Smooth muscle cell (in vitro differentiated cells): ENCODE data around the gene GK. TPM values are rescaled to one million over a fixed set of nuclear protein-coding genes. Genes with fewer than 3 reads are reported as not detected.

Source experiments
- DNase-seq: peaks from one replicate; lab custom pipeline; 2025; ENCODE audit not compliant: unreplicated experiment; lab: John Stamatoyannopoulos, UW
- H2AFZ ChIP-seq: fragments of 200-600 bp; sonication (generic); 2 replicates; pipeline ENCODE4 v1.6.0; 2016; ENCODE audit warnings: antibody characterized with exemption, low read depth, mild to moderate bottlenecking
- H3F3A ChIP-seq: fragments of 200-600 bp; sonication (generic); 2 replicates; pipeline ENCODE4 v1.6.0; 2017; ENCODE audit warnings: antibody characterized with exemption, low read depth
- H3K27ac ChIP-seq: fragments of 200-600 bp; sonication (generic); 2 replicates; pipeline ENCODE4 v1.5.1; 2016; ENCODE audit warnings: low read depth, mild to moderate bottlenecking
- H3K27me3 ChIP-seq: fragments of 200-600 bp; sonication (generic); 2 replicates; pipeline ENCODE4 v1.6.1; 2016; ENCODE audit warnings: low read depth, mild to moderate bottlenecking
- H3K36me3 ChIP-seq: fragments of 200-600 bp; sonication (generic); 2 replicates; pipeline ENCODE4 v1.5.1; 2016; ENCODE audit warnings: low read depth
- H3K4me1 ChIP-seq: fragments of 200-600 bp; sonication (generic); 2 replicates; pipeline ENCODE4 v1.5.1; 2016; ENCODE audit warnings: low read depth
- H3K4me2 ChIP-seq: fragments of 200-600 bp; sonication (generic); 2 replicates; pipeline ENCODE4 v1.6.0; 2016; ENCODE audit warnings: mild to moderate bottlenecking
- H3K4me3 ChIP-seq: fragments of 200-600 bp; sonication (generic); 2 replicates; pipeline ENCODE4 v1.5.1; 2016; ENCODE audit warnings: mild to moderate bottlenecking
- H3K79me2 ChIP-seq: fragments of 200-600 bp; sonication (generic); 2 replicates; pipeline ENCODE4 v1.6.0; 2016; ENCODE audit warnings: low read depth, mild to moderate bottlenecking
- H3K9ac ChIP-seq: fragments of 200-600 bp; sonication (generic); 2 replicates; pipeline ENCODE4 v1.6.0; 2016; ENCODE audit warnings: low read depth
- H3K9me3 ChIP-seq: fragments of 200-600 bp; sonication (generic); replicated peaks from 2 replicates; pipeline ENCODE4 v1.5.1; 2016; ENCODE audit warnings: low read depth
- H4K20me1 ChIP-seq: fragments of 200-600 bp; sonication (generic); 2 replicates; pipeline ENCODE4 v1.6.0; 2016; ENCODE audit warnings: low read depth
- WGBS: methylation state at CpG from one replicate; pipeline ENCODE4 v1.1.7; 2016; ENCODE audit warnings: low lambda C conversion rate; 5-methylcytosine and 5-hydroxymethylcytosine counted together
- polyA plus RNA-seq: library from polyadenylated mRNA; unstranded; fragments of >200 nt; fragmentation: Nextera tagmentation; extraction: Ambion mirVana; gene quantifications from 2 replicates; pipeline ENCODE4 v1.2.1, GENCODE V29; 2016
- total RNA-seq: library from RNA; depleted of rRNA; stranded (reverse); fragments of >200 nt; gene quantifications from 2 replicates; pipeline ENCODE4 v1.2.3, GENCODE V29; 2014
- TF ChIP-seq, protein P1 (sequence below): fragments of 200-600 bp; sonication (generic); IDR thresholded peaks from 2 replicates; pipeline ENCODE4 v1.5.1; 2017; ENCODE audit warnings: borderline replicate concordance, mild to moderate bottlenecking, antibody characterized with exemption; ENCODE audit not compliant: insufficient read depth, poor library complexity, severe bottlenecking

The GK gene
- total and polyA plus RNA-seq, 2 experiments from 2014 or later: 4.5 to 5.8 TPM

DNA sequence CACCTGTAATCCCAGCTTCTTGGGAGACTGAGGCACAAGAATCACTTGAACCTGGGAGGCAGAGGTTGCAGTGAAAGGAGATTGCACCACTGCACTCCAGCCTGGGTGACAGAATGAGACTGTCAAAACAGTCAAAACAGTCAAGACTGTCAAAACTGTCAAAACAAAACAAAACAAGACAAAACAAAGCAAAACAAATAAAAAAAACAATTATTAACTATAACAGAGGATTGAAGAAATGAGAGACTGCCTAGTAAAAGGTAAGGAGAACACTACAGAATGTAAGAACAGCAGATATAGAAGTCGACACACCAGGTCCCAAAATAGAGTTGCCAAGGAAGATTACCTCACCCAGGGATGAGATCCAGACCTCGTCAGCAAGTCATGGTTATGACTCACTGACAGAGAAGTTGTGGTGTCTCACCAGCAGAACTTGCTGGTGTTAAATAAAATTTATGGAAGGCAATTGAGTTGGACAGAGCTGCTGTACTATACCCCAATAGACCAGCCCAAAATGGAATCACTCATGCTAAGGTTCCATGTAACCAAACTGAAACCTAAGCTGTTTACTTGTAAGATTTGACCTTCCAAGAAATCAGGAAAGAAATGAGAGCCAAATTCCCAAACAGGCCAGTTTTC, 32.1 kb upstream of the GK start:
- Histone ChIP-seq H3K27me3 (no peaks in the 10 kb centered on the region), H3K4me3 (no peak overlapping the region), H3K4me1 (no peaks in the 10 kb centered on the region), H3K9ac (peak overlapping the region; percentile 43), H4K20me1 (no peaks in the 10 kb centered on the region), H2AFZ (no peak overlapping the region), H3K27ac (peak overlapping the region; percentile 88), H3K4me2 (peak overlapping the region; percentile 17), H3K9me3 (no peaks in the 10 kb centered on the region), H3F3A (no peaks in the 10 kb centered on the region), H3K36me3 (no peaks in the 10 kb centered on the region), H3K79me2 (no peaks in the 10 kb centered on the region)
- 32% methylated on average over 2 of the region's 2 CpGs for WGBS
- no peak for DNase-seq
- TF ChIP-seq, protein P1, sequence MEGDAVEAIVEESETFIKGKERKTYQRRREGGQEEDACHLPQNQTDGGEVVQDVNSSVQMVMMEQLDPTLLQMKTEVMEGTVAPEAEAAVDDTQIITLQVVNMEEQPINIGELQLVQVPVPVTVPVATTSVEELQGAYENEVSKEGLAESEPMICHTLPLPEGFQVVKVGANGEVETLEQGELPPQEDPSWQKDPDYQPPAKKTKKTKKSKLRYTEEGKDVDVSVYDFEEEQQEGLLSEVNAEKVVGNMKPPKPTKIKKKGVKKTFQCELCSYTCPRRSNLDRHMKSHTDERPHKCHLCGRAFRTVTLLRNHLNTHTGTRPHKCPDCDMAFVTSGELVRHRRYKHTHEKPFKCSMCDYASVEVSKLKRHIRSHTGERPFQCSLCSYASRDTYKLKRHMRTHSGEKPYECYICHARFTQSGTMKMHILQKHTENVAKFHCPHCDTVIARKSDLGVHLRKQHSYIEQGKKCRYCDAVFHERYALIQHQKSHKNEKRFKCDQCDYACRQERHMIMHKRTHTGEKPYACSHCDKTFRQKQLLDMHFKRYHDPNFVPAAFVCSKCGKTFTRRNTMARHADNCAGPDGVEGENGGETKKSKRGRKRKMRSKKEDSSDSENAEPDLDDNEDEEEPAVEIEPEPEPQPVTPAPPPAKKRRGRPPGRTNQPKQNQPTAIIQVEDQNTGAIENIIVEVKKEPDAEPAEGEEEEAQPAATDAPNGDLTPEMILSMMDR: no peak

DNA sequence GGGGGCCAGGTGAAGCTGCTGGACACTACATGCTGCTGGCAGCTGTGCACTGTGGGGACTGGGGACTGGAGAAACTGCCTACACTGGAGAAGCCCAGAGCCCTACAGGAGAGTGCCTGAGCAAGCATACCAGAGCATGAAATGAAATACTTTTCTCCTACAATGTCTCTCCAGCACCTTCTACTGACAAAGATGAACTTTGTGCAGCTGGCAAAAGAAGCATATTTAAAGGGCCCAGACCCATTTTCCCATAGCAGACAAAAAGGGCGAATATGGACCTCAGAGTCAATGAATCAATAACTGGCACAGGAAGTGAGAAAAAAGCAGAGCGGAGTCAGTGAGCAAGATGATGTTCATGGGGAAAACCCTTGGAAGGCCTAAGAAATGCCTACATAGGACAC, 30.9 kb upstream of the GK start:
- H4K20me1 ChIP-seq: no peaks in the 10 kb centered on the region
- H3K4me2 ChIP-seq: no peak overlapping the region
- DNase-seq: no peak
- no peaks in the 10 kb centered on the region for H3K36me3 ChIP-seq
- WGBS: 93% methylated on average over 2 of the region's 2 CpGs
- no peak overlapping the region for H3K4me3 ChIP-seq
- H3K27me3 ChIP-seq: no peaks in the 10 kb centered on the region
- no peaks in the 10 kb centered on the region for H3K4me1 ChIP-seq
- no peaks in the 10 kb centered on the region for H3F3A ChIP-seq
- no peak overlapping the region for H3K27ac ChIP-seq
- TF ChIP-seq, protein P1: no peak
- no peaks in the 10 kb centered on the region for H3K9me3 ChIP-seq
- no peak overlapping the region for H2AFZ ChIP-seq
- H3K79me2 ChIP-seq: no peaks in the 10 kb centered on the region
- H3K9ac ChIP-seq: no peak overlapping the region

DNA sequence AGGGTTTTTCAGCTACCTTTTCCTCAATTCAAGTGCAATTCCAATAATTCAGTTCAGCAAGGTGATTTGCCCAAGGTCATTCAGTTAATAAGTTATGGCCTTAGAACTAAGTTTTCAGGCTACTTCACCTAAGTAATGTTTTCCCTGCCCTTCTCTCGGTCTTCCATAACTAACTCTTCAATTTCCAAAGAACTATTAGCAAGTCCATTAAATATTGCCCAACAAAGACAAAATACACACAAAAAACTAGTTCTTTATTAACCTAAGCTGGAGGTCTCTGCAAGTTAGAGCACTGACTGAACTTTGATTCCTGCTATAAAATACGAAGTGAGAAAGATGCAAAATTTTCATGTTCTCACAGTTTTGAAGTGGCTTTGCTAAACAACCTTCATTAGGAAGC, 26.8 kb upstream of the GK start:
- no peak overlapping the region for H3K4me2 ChIP-seq
- TF ChIP-seq, protein P1: no peak
- H3K4me3 ChIP-seq: no peak overlapping the region
- no peak for DNase-seq
- no peaks in the 10 kb centered on the region for H3F3A ChIP-seq
- H3K9ac ChIP-seq: no peak overlapping the region
- H4K20me1 ChIP-seq: no peaks in the 10 kb centered on the region
- H3K79me2 ChIP-seq: no peaks in the 10 kb centered on the region
- H3K27me3 ChIP-seq: no peaks in the 10 kb centered on the region
- H3K36me3 ChIP-seq: no peaks in the 10 kb centered on the region
- no peak overlapping the region for H3K27ac ChIP-seq
- H2AFZ ChIP-seq: no peak overlapping the region
- no peaks in the 10 kb centered on the region for H3K9me3 ChIP-seq
- 55% methylated on average over 2 of the region's 2 CpGs for WGBS
- no peaks in the 10 kb centered on the region for H3K4me1 ChIP-seq
